HTR-8/SVneo (cell line): ENCODE data around the gene C10orf90.
A peak's percentile ranks its signal among the peaks of the same experiment; 100 is the strongest.

Source experiments
- DNase-seq: peaks from one replicate; pipeline ENCODE4 v3.0.0; 2011; ENCODE audit warnings: low spot score, mixed read lengths; ENCODE audit not compliant: insufficient read length
- FAIRE-seq: peaks from 2 replicates; lab custom pipeline; 2011; peaks lifted over from hg19 to GRCh38; lab: Jason Lieb, UNC

The C10orf90 gene

GRCh38 chr10:126588024-126588423 lies 82.5 kb downstream of the C10orf90 start:
- no peak for FAIRE-seq
- no peak for DNase-seq

GRCh38 chr10:126586878-126587277 lies 83.6 kb downstream of the C10orf90 start:
- FAIRE-seq = no peak
- DNase-seq = no peak

GRCh38 chr10:126586128-126586527 lies 84.4 kb downstream of the C10orf90 start:
- DNase-seq (no peak), FAIRE-seq (no peak)

GRCh38 chr10:126585249-126586017 lies 85.1 kb downstream of the C10orf90 start:
- FAIRE-seq (no peak), DNase-seq (no peak)

GRCh38 chr10:126584836-126585235 lies 85.7 kb downstream of the C10orf90 start:
- DNase-seq = no peak

GRCh38 chr10:126583552-126584200 lies 86.8 kb downstream of the C10orf90 start:
- FAIRE-seq (no peak), DNase-seq (no peak)

More at GRCh38 chr10:126584836-126585235, 85.7 kb downstream of the C10orf90 start:
- no peak for FAIRE-seq

GRCh38 chr10:126581648-126582046 lies 88.8 kb downstream of the C10orf90 start:
- no peak for FAIRE-seq
- DNase-seq = no peak

- FAIRE-seq (no peak), DNase-seq (no peak)
Observed at GRCh38 chr10:126580873-126581647, 89.4 kb downstream of the C10orf90 start.

- DNase-seq = no peak
- no peak for FAIRE-seq
Observed at GRCh38 chr10:126576336-126576735, 94.2 kb downstream of the C10orf90 start.

GRCh38 chr10:126570621-126571602 lies 99.6 kb downstream of the C10orf90 start:
- DNase-seq (no peak), FAIRE-seq (no peak)

GRCh38 chr10:126570245-126570570 lies 100.3 kb downstream of the C10orf90 start:
- DNase-seq = no peak
- FAIRE-seq = no peak

GRCh38 chr10:126569513-126570244 lies 100.8 kb downstream of the C10orf90 start:
- FAIRE-seq = no peak

GRCh38 chr10:126568809-126569385 lies 101.6 kb downstream of the C10orf90 start:
- DNase-seq = no peak
- FAIRE-seq = no peak

More at GRCh38 chr10:126569513-126570244, 100.8 kb downstream of the C10orf90 start:
- DNase-seq = peak; percentile 21

GRCh38 chr10:126565871-126566270 lies 104.6 kb downstream of the C10orf90 start:
- FAIRE-seq (no peak), DNase-seq (no peak)

GRCh38 chr10:126565441-126565840 lies 105.1 kb downstream of the C10orf90 start:
- no peak for FAIRE-seq
- no peak for DNase-seq

GRCh38 chr10:126564326-126564888 lies 106.1 kb downstream of the C10orf90 start:
- DNase-seq (no peak), FAIRE-seq (no peak)

GRCh38 chr10:126563361-126563760 lies 107.1 kb downstream of the C10orf90 start:
- FAIRE-seq = no peak
- DNase-seq = no peak

- DNase-seq (no peak), FAIRE-seq (no peak)
Observed at GRCh38 chr10:126561921-126562680, 108.4 kb downstream of the C10orf90 start.
